ENCODE measurements around the gene NT5M.

NT5M gene

GRCh38 chr17:17256316-17256715 is 46.9 kb upstream of the NT5M start:
- no peak overlapping the region for H4K12ac ChIP-seq (ENCODE audit: low read depth, low read length)
- no peak overlapping the region for H3K9ac ChIP-seq (ENCODE audit: low read length)
- no peak overlapping the region for H3K27ac ChIP-seq (ENCODE audit: low read depth, low read length)
- H3K4me2 ChIP-seq (ENCODE audit: low read length): no peak overlapping the region
- H3K4me1 ChIP-seq (ENCODE audit: control insufficient read depth in 1 of 2, insufficient read depth in 2 of 2, low read length in 2 of 2): no peaks in the 10 kb centered on the region
- H3K9me3 ChIP-seq (ENCODE audit: insufficient read depth, low read depth, low read length): no peaks in the 10 kb centered on the region
- WGBS (ENCODE audit: extremely low coverage, insufficient coverage, insufficient read length): no CpG with 5 or more reads among the region's 1 CpG
- DNase-seq: no peak
- no peak overlapping the region for H4K91ac ChIP-seq (ENCODE audit: low read depth, low read length)
- no peak overlapping the region for H2BK5ac ChIP-seq (ENCODE audit: low read depth, low read length, poor library complexity)
- H2AFZ ChIP-seq (ENCODE audit: insufficient read depth, low read length, poor library complexity): no peak overlapping the region
- H3K79me1 ChIP-seq (ENCODE audit: low read length): no peaks in the 10 kb centered on the region
- no peaks in the 10 kb centered on the region for H3K79me2 ChIP-seq (ENCODE audit: control insufficient read depth, insufficient read depth, low read length, poor library complexity)
- H3K36me3 ChIP-seq (ENCODE audit: control insufficient read depth in 1 of 2, insufficient read depth in 2 of 2, low read length in 2 of 2): peaks cover 42 to 67% of the 10 kb centered on the region in 2 experiments
- no peak overlapping the region for H3K4ac ChIP-seq (ENCODE audit: low read depth, low read length)
- no peak overlapping the region for H2BK12ac ChIP-seq (ENCODE audit: low read length)
- H2BK120ac ChIP-seq (ENCODE audit: insufficient read depth, low read length, poor library complexity): no peak overlapping the region
- no peak overlapping the region for H3K23ac ChIP-seq (ENCODE audit: low read length)
- H3K18ac ChIP-seq (ENCODE audit: low read length): no peak overlapping the region
- no peak overlapping the region for H4K8ac ChIP-seq (ENCODE audit: low read depth, low read length)
- no peaks in the 10 kb centered on the region for H3K27me3 ChIP-seq (ENCODE audit: insufficient read depth, low read length)
- H3K4me3 ChIP-seq (ENCODE audit: low read depth, low read length): no peak overlapping the region
- no peak overlapping the region for H2AK5ac ChIP-seq (ENCODE audit: low read length)
- no peak overlapping the region for H3K14ac ChIP-seq (ENCODE audit: low read length)

- H3K79me1 ChIP-seq (ENCODE audit: low read length): no peaks in the 10 kb centered on the region
- H3K4ac ChIP-seq (ENCODE audit: low read depth, low read length): no peak overlapping the region
- no peak overlapping the region for H2BK12ac ChIP-seq (ENCODE audit: low read length)
- no peaks in the 10 kb centered on the region for H3K9me3 ChIP-seq (ENCODE audit: insufficient read depth, low read depth, low read length)
- no peak overlapping the region for H4K12ac ChIP-seq (ENCODE audit: low read depth, low read length)
- no peak overlapping the region for H3K14ac ChIP-seq (ENCODE audit: low read length)
- no peak overlapping the region for H2BK5ac ChIP-seq (ENCODE audit: low read depth, low read length, poor library complexity)
- H3K18ac ChIP-seq (ENCODE audit: low read length): no peak overlapping the region
- no peak overlapping the region for H4K8ac ChIP-seq (ENCODE audit: low read depth, low read length)
- H3K79me2 ChIP-seq (ENCODE audit: control insufficient read depth, insufficient read depth, low read length, poor library complexity): no peaks in the 10 kb centered on the region
- no peak overlapping the region for H2AK5ac ChIP-seq (ENCODE audit: low read length)
- H4K91ac ChIP-seq (ENCODE audit: low read depth, low read length): no peak overlapping the region
- H2AFZ ChIP-seq (ENCODE audit: insufficient read depth, low read length, poor library complexity): no peak overlapping the region
- no peak overlapping the region for H3K9ac ChIP-seq (ENCODE audit: low read length)
- DNase-seq: no peak
- WGBS (ENCODE audit: extremely low coverage, insufficient coverage, insufficient read length): no CpG with 5 or more reads among the region's 7 CpGs
- H3K4me2 ChIP-seq (ENCODE audit: low read length): no peak overlapping the region
- no peaks in the 10 kb centered on the region for H3K27me3 ChIP-seq (ENCODE audit: insufficient read depth, low read length)
- H3K4me1 ChIP-seq (ENCODE audit: control insufficient read depth in 1 of 2, insufficient read depth in 2 of 2, low read length in 2 of 2): no peaks in the 10 kb centered on the region
- H3K36me3 ChIP-seq (ENCODE audit: control insufficient read depth in 1 of 2, insufficient read depth in 2 of 2, low read length in 2 of 2): peaks cover 41 to 59% of the 10 kb centered on the region in 2 experiments
- no peak overlapping the region for H2BK120ac ChIP-seq (ENCODE audit: insufficient read depth, low read length, poor library complexity)
- no peak overlapping the region for H3K23ac ChIP-seq (ENCODE audit: low read length)
- H3K4me3 ChIP-seq (ENCODE audit: low read depth, low read length): no peak overlapping the region
- H3K27ac ChIP-seq (ENCODE audit: low read depth, low read length): no peak overlapping the region
Observed at GRCh38 chr17:17258011-17258410, 45.2 kb upstream of the NT5M start.

- Histone ChIP-seq H3K27ac (ENCODE audit: low read depth, low read length) (no peak overlapping the region), H3K9ac (ENCODE audit: low read length) (no peak overlapping the region), H3K4me1 (ENCODE audit: control insufficient read depth in 1 of 2, insufficient read depth in 2 of 2, low read length in 2 of 2) (no peaks in the 10 kb centered on the region), H4K12ac (ENCODE audit: low read depth, low read length) (no peak overlapping the region), H3K14ac (ENCODE audit: low read length) (no peak overlapping the region), H3K36me3 (ENCODE audit: control insufficient read depth in 1 of 2, insufficient read depth in 2 of 2, low read length in 2 of 2) (peaks cover 40 to 51% of the 10 kb centered on the region in 2 experiments), H2AFZ (ENCODE audit: insufficient read depth, low read length, poor library complexity) (no peak overlapping the region), H2BK12ac (ENCODE audit: low read length) (no peak overlapping the region), H3K4me2 (ENCODE audit: low read length) (no peak overlapping the region), H3K18ac (ENCODE audit: low read length) (no peak overlapping the region), H3K79me1 (ENCODE audit: low read length) (no peaks in the 10 kb centered on the region), H3K23ac (ENCODE audit: low read length) (no peak overlapping the region), H3K4me3 (ENCODE audit: low read depth, low read length) (no peak overlapping the region), H3K79me2 (ENCODE audit: control insufficient read depth, insufficient read depth, low read length, poor library complexity) (no peaks in the 10 kb centered on the region), H2BK5ac (ENCODE audit: low read depth, low read length, poor library complexity) (no peak overlapping the region), H2AK5ac (ENCODE audit: low read length) (no peak overlapping the region), H4K8ac (ENCODE audit: low read depth, low read length) (no peak overlapping the region), H3K9me3 (ENCODE audit: insufficient read depth, low read depth, low read length) (no peaks in the 10 kb centered on the region), H3K27me3 (ENCODE audit: insufficient read depth, low read length) (no peaks in the 10 kb centered on the region), H4K91ac (ENCODE audit: low read depth, low read length) (no peak overlapping the region), H2BK120ac (ENCODE audit: insufficient read depth, low read length, poor library complexity) (no peak overlapping the region), H3K4ac (ENCODE audit: low read depth, low read length) (no peak overlapping the region)
- no peak for DNase-seq
- WGBS (ENCODE audit: extremely low coverage, insufficient coverage, insufficient read length): no CpG with 5 or more reads among the region's 4 CpGs
Observed at GRCh38 chr17:17258998-17259397, 44.2 kb upstream of the NT5M start.

- Histone ChIP-seq H3K27ac (ENCODE audit: low read depth, low read length) (no peak overlapping the region), H3K4ac (ENCODE audit: low read depth, low read length) (no peak overlapping the region), H3K9me3 (ENCODE audit: insufficient read depth, low read depth, low read length) (no peaks in the 10 kb centered on the region), H3K4me3 (ENCODE audit: low read depth, low read length) (no peak overlapping the region), H2BK120ac (ENCODE audit: insufficient read depth, low read length, poor library complexity) (no peak overlapping the region), H3K23ac (ENCODE audit: low read length) (no peak overlapping the region), H3K79me2 (ENCODE audit: control insufficient read depth, insufficient read depth, low read length, poor library complexity) (no peaks in the 10 kb centered on the region), H3K4me1 (ENCODE audit: control insufficient read depth in 1 of 2, insufficient read depth in 2 of 2, low read length in 2 of 2) (no peaks in the 10 kb centered on the region), H3K9ac (ENCODE audit: low read length) (no peak overlapping the region), H3K18ac (ENCODE audit: low read length) (no peak overlapping the region), H3K4me2 (ENCODE audit: low read length) (no peak overlapping the region), H4K12ac (ENCODE audit: low read depth, low read length) (no peak overlapping the region), H2AFZ (ENCODE audit: insufficient read depth, low read length, poor library complexity) (no peak overlapping the region), H2BK12ac (ENCODE audit: low read length) (no peak overlapping the region), H3K14ac (ENCODE audit: low read length) (no peak overlapping the region), H4K91ac (ENCODE audit: low read depth, low read length) (no peak overlapping the region), H3K27me3 (ENCODE audit: insufficient read depth, low read length) (no peaks in the 10 kb centered on the region), H3K36me3 (ENCODE audit: control insufficient read depth in 1 of 2, insufficient read depth in 2 of 2, low read length in 2 of 2) (peaks cover 43 to 45% of the 10 kb centered on the region in 2 experiments), H3K79me1 (ENCODE audit: low read length) (no peaks in the 10 kb centered on the region), H2BK5ac (ENCODE audit: low read depth, low read length, poor library complexity) (no peak overlapping the region), H4K8ac (ENCODE audit: low read depth, low read length) (no peak overlapping the region), H2AK5ac (ENCODE audit: low read length) (no peak overlapping the region)
- DNase-seq: no peak
- no CpG with 5 or more reads among the region's 2 CpGs for WGBS (ENCODE audit: extremely low coverage, insufficient coverage, insufficient read length)
Observed at GRCh38 chr17:17264430-17264829, 38.7 kb upstream of the NT5M start.
